Activated CD8-positive, alpha-beta memory T cell treated with anti-CD3 and anti-CD28 coated beads, Interleukin-2, amount 50 U/mL, for 1 hour (primary cell): ENCODE measurements around the gene TMEM213.

ENCODE experiments used
- DNase-seq: peaks from one replicate; pipeline ENCODE4 v3.0.0-alpha.2; 2020; ENCODE audit errors: extremely low read depth

The TMEM213 gene

DNA sequence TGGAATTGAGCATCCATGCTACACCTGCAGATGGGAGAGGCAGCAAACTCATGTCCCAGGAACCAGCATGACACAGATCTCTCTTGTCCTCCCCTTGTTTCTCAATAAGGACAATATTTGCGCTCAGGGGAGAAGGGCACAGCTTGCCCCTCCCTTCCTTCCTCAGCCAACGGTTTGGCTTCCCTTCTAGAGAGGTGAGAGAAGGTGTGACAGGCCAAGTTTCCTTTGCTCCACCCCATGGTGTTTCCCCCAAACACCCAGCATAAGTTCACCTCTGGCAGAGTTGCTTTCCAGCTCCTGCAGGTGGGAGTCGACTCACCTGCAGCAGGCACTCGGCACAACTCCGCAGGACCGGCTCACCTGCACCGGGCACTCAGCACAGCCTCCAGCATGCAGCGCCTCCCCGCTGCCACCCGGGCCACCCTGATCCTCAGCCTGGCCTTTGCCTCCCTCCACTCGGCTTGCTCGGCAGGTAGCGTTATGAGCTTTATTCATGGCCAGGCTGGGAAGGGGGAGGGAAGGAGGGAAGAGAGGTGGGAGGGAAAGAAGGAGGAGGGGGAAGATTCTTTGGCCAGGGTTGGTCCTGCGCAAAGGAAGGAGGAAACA is at the start of gene TMEM213, which contains the start of gene ATP6V0A4:
TSS of gene TMEM213 (plus strand) at position 280 of the 606 bp plus-strand sequence. CDS start at position 391, 111 bp downstream.
TSS of gene ATP6V0A4 (minus strand) at position 482 of the 606 bp plus-strand sequence. CDS start 26,949 bp downstream, outside the sequence.
- no peak for DNase-seq

DNA sequence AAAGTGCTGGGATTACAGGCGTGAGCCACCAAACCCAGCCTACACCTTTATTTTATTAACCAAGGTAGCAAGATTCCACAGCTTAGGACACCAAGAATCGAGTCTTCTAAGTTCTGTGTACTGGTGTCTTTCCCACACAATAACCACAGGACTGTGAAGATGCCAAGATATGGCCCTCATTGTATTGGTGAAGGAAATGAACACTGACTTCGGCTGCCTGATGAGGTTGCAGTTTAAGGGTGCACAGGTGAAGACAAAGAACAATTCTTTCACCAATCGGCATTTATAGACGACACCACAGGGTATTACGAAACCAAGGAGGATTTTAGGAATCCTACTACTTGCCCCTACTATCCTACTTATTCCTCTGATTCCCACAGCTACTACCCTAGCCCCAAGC is 49.1 kb upstream of the TMEM213 start:
- no peak for DNase-seq

- no peak for DNase-seq
These were observed 47.8 kb upstream of the TMEM213 start for GRCh38 chr7:138749960-138750359.

- DNase-seq, result no peak
These were observed 47.3 kb upstream of the TMEM213 start for GRCh38 chr7:138750473-138750872.

DNA sequence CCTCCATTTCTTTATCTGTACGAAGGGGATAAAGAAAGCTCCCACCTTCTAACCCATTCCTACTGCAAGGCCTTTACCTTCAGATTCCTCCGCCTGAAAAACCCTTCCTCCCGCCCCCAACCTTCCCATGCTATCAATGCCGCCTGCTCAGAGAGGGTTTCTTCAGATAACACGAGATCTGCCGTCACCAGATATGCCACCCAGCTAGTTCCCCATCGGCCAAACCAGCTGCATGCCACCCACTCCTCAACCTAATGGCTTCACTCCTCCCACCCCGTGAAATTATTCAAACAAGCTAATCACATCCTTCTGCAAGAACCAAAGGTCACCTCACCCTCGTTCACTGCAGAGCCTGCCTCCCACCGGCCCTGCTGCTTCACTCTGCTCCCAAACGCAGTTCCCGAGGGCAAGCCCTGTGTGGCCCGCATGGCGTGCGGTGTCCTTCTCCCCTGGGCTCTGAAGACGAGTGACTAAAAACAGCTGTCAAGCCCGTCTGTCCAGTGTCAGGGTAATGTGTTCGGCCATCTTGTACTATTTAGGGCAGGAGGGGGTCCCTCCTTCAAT is 46.8 kb upstream of the TMEM213 start:
- DNase-seq, result no peak

GRCh38 chr7:138752518-138753149 is 45.2 kb upstream of the TMEM213 start:
- DNase-seq, result peak; percentile 95

DNA sequence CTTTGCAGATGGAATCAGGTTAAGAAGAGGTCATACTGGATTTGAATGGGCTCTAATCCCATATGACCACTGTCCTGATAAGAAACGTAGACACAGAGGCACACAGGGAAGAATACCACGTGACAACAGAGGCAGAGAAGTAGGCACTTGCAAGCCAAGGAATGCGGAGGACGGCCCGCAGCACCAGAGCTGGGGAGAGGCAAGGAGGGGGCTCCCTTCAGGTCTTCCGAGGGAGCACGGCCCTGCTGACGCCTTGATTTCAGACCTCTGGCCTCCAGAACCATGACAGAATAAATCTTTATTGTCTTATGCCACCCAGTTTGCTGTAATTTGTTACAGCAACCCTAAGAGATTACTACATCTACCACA is 44.7 kb upstream of the TMEM213 start:
- DNase-seq, result no peak

GRCh38 chr7:138753610-138754009 is 44.2 kb upstream of the TMEM213 start:
- DNase-seq, result peak; percentile 11

DNA sequence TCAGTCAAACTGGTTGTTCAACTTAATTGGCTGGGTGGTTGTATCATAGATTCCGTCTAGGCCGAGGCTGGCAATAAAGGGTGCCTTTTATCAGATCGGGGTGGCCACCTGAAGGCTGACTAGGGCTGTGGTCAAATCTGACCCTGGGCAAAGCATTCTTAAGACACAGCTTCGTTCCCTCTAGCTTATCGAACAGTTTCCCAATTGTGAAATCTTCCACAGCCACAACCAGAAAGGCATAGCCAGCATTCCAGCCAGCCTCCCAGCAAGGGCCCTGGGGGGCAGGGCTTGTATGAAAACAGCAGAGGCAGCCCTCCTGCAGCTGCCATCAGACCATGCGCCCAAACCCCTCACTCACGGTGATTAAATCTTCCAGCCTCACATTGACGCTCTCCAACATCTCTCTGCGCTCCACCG is 42.5 kb upstream of the TMEM213 start:
- no peak for DNase-seq

DNA sequence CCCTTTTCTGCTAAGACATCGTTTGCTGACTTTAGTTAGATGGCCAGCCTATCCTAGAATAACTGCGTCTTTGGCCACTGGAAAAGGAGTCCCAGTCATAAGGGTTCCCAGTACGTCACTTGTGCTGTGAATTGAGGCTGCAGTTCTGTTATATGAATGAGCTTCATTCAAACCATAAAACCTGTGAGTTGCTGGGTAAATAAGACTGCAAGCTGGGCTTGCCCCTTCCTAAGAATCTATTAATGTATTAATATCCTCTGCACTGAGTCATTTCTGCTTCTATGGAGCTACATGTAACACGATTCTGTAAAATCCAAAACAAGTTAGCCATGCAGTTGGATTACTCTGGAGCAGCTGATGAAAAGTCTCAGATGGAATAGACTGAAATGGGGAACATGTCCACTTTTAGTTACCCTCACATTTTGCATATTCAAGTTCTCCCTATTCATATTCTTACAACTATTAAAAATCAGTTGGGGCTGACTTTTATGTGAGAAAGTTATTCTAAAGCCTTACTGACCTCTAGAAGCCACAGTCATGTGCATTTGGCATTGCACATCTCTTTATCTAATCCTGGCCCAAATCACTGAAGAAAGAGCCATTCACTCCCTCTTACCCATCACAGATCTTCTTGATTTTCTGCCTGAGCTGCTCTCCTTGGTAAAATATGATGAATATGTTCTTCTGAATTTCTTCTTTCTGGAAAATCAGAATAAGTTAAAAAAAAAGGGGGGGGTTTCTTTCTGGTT is 41.8 kb upstream of the TMEM213 start:
- no peak for DNase-seq

- DNase-seq, result no peak
These were observed 41.1 kb upstream of the TMEM213 start for GRCh38 chr7:138756591-138757242.

GRCh38 chr7:138768241-138768640 is 29.6 kb upstream of the TMEM213 start:
- DNase-seq, result no peak

- no peak for DNase-seq
These were observed 26.9 kb upstream of the TMEM213 start for GRCh38 chr7:138770904-138771303.

DNA sequence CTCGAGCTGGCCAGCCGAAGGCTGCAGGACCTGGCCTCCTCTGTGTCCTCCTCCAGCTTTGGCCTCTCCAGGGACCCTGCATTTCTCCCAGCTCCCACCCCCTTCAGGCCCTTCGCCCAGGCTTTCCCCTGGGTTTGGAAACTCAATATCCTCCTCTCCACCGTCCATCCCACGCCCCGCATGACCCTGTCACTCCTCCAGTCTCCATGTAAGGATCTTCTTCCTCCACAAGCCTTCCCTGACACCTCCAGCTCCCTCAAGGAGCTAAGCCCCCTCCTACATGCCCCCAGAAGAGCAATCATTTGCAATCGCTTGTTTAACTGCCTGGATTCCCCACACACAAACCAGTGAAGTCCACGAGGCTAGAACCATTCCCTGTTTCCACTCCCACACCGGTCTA is 24.6 kb upstream of the TMEM213 start:
- no peak for DNase-seq

GRCh38 chr7:138773817-138774216 is 24.0 kb upstream of the TMEM213 start:
- DNase-seq, result no peak

GRCh38 chr7:138776166-138776833 is 21.5 kb upstream of the TMEM213 start:
- DNase-seq, result no peak

DNA sequence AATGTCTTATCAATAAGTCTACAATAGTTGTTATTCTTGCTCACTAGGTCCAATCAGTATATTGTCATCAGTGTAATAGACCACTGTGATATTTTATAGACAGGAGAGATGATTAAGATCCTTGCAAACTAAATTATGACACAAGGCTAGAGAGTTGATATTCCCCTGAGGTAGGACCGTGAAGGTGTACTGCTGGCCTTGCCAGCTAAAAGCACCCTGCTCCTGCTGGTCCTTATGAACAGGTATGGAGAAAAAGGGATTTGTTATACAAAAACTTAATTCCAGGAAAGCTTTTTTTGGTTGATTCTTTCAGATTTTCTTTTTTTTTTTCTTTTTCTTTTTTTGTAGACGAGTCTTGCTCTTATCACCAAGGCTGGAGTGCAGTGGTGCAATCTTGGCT is 16.8 kb upstream of the TMEM213 start:
- DNase-seq, result no peak

DNA sequence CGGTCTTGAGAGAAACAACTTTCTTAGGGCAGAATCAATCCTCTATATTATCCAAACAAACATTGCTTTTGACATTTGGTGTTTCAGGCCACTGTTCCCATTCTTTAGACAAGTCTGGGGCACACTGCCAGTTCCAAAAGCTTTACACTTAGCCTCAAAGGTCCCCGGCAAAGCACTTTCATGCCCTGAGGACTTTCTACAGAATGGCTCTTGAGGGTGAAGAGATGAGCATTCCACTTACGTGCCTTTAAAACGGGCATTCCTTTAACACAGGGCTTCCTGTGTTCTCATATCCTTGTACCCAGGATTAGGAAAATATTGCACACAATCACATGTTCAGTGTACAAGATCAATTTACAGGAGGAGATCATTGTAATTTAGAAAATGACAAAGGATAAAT is 13.1 kb upstream of the TMEM213 start:
- no peak for DNase-seq

DNA sequence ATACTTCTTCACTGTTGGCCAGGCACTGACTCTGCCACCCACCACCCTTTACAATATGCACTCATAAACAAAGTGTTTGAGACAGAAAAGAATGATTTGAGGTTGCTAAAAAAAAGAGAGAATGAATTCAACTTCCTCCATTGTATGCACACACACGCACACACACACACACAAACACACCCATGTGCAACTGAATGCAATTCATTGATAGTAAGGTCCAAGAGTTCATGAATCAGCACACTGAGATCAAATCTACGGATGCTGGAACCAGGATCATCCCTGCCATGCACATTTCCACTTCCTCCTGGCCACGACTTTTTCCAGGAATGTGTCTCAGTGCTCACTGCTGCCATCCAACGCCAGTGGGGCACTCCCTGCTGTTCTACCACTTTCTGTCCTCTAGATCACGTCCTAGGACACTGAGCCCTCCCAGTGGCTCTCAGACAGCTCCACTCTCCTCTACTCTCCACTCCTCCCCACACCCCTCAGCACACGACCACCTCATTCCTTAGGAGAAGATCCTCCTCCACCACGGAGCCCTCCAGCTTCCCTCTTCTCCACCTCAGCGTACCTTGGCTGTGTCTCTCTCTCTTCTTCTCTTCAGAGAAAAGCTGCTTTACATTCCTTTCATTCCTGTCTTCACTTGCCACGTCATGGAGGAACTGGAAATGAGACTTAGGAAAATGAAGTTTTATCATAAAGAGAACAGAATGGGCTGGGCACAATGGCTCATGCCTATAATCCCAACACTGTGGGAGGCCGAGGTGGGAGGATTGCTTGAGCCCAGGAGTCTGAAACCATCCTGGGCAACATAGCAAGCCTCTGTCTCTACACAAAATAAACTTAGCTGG is 12.0 kb upstream of the TMEM213 start:
- no peak for DNase-seq

DNA sequence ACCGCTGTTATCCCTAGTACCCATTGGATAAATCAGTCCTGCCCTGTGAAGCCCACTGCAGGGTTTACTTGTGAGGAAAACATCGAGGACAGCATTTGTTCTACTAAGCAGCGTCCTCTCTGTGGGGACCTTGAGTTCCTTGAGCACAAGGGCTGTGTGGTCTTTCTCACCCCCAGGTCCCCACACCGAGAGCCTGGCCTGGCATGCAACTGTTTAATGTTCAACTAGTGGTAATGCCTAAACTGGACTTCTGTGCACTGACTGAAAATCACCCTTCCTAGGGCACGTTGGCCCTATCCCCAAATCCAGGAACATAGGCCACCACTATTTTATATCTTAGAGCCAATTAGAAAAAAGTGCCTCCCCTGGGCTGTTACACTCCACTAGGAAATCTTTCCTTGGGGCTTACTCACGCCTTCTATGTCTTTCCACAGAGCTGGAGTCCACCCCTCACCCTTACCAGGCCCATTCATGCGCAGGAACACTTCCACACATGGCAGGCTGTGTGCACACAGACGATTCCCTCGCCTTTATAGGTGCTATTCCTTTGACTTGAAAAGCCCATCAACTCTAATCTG is 1.7 kb upstream of the TMEM213 start:
- DNase-seq, result no peak
